Activated T-cell treated with anti-CD3 and anti-CD28 coated beads, Interleukin-2, amount 50 U/mL, for 1 hour (primary cell): Measurements from ENCODE around the gene KIF18A.
"Not testable (repeated sequence)": the region's sequence is repeated elsewhere in the genome, so short reads cannot be mapped to it uniquely, and the experiment has no call there.

Experiments used
- DNase-seq: peaks from one replicate; pipeline ENCODE4 v3.0.0-alpha.2; 2020

Gene KIF18A

DNA sequence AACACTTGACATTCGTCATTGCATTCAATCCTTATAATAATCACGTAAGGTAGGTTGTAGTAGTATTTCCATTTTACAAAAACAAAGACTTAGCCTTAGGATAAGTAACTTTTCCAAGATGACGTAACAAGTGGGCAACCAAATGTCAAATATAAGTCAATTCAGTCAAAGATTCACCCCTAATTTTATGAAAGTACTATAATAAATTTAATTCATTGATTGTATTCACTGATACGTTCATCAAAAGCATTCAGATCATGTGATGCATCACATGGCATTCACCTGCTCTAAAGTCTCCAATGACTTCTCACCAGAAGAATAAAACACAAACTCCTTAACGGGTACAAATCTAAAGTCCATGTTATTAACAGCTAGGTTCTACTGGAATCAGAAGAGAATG, 2.1 kb downstream of the KIF18A start:
- no peak for DNase-seq

DNA sequence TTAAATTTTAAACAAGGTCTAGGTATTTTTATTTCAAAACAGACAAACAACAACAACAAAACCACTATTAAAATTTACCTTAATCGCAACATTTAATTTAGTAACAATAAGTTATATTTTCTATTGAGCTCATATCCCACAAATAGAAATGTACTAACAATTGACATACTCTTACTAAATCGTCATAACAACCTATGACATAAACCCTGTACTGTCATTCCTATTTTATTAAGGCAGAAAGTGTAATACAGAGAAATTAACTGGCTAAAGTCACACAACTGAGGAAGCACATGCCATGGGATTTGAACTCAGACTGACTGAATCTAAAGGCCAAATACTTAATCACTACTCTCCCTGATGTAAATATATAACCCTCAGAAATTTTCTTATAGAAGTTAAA, 3.0 kb downstream of the KIF18A start:
- DNase-seq, result no peak

DNA sequence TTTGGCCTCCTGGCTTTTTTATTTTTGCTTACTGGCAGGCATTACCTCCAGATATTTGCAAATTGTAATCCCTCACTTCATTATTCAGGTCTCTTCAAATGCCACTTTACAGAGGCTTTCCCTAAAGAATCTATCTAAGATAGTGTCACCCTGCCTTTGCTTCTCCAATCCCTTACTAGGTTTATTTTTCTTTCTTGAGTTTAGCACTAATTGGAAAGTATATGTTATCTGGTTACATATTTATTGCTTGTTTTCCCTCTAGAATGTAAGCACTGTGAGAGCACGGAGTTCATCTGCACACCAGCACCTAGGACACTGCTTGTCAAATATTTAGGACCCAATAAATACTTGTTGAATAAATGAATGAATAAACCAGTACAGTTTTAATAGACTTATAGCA, 3.5 kb downstream of the KIF18A start:
- no peak for DNase-seq

DNA sequence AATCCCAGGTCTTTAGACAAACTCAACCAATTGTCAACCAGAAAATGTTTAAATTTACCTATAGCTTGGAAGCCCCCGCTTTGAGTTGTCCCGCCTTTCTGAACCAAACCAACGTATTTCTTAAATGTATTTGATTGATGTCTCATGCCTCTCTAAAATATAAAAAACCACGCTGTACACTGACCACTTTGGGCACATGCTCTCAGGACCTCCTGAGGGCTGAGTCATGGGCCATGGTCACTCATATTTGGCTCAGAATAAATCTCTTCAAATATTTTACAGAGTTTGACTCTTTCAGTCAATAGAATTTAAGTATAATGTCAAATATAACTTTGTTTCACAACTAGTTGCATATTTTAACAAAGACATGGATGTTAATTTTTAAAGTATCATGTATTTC, 5.7 kb downstream of the KIF18A start:
- DNase-seq, result not testable (repeated sequence)

DNA sequence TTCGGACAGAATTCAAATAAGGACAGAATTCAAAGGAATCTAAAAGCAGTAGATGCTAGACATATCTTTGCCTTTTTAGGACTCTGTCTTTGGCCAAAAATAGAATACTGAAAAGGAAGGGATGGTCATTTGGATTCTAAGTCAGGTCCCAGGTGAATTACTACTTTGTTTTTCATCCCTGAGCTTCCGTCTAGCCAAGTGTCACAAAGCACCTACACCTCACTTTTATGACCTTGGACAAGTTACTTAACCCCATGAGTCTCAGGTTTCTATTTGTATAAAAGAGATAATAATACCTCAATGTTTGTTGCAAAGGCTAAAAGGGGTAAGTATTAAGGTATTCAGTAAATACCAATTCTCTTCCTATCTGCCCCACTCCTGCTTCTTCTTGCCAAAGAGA, 7.3 kb downstream of the KIF18A start:
- DNase-seq, result no peak

GRCh38 chr11:28099715-28100114, 8.2 kb downstream of the KIF18A start:
- no peak for DNase-seq

DNA sequence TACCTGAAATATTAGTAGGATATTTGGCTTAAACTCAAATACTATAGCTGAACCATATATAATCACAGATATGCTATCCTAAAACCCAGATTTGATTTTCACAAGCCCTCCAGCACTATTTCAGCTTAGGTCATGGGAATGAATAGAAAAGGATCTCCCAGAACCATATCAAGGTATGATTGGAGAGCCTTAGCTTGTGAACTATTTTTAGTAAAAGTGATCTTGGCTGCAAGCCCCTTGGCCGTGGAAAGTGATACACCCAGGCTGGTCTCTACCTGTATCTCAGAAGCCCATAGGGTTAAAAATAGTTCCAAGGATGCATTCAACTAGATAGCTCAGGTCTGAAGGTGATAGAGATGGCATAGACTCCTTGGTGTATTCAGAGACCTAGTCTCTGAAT, 9.7 kb downstream of the KIF18A start:
- DNase-seq, result no peak

GRCh38 chr11:28092786-28093185, 15.2 kb downstream of the KIF18A start:
- no peak for DNase-seq

DNA sequence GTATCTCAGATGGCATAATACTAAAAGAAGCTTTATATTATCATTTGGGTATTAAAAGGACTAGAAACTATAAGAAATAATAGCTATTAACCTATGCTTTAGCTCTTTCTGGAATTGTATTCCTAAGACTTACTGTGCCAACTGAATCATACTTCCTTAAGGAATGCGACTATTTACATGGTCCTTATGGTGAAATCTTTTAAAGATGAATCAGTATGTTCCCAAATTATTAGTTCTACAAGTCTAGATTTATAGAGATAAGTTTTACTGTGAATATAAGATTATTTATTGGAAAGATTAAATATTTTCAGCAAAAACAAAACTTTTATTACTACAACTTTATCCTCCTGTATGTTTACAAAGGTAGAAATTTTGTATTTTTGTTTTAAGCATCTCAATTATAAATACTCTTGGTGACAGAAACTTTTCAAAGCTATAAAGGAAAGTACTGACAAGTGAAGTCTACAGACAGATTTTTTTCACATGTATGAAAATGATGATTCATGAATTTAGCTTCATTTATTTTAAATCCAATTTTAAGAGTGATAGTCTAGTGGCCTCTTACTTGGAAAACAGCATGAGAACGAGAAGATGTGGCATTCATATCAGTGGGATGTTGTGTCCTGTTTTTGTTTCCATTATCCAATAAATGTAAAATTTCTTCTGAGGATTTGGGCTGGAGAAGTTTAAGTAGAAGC, 17.8 kb downstream of the KIF18A start:
- no peak for DNase-seq

GRCh38 chr11:28089378-28089777, 18.6 kb downstream of the KIF18A start:
- DNase-seq, result no peak

DNA sequence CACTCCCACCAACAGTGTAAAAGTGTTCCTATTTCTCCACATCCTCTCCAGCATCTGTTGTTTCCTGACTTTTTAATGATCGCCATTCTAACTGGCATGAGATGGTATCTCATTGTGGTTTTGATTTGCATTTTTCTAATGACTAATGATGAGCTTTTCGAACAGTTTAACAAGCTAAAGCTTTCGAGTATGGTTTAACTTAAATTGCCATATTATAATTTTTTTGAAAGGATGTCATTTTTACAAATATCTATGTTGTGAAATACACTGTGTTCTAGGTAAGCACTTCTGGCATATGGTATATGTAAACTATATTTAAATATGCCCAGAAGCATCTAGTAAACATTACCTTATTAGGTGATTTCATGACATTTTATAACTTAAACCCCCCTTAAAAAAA, 20.3 kb downstream of the KIF18A start:
- DNase-seq, result not testable (repeated sequence)

DNA sequence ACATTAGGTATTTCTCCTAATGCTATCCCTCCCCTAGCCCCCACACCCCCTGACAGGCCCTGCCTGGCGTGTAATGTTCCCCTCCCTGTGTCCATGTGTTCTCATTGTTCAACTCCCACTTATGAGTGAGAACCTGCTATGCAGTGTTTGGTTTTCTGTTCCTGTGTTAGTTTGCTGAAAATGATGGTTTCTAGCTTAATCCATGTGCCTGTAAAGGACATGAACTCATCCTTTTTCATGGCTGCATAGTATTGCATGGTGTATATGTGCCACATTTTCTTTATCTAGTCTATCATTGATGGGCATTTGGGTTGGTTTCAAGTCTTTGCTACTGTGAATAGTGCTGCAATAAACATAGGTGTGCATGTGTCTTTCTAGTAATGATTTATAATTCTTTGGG, 20.8 kb downstream of the KIF18A start:
- not testable (repeated sequence) for DNase-seq

GRCh38 chr11:28086569-28086968, 21.4 kb downstream of the KIF18A start:
- no peak for DNase-seq

- no peak for DNase-seq
These were observed 24.8 kb downstream of the KIF18A start for GRCh38 chr11:28083118-28083517.

DNA sequence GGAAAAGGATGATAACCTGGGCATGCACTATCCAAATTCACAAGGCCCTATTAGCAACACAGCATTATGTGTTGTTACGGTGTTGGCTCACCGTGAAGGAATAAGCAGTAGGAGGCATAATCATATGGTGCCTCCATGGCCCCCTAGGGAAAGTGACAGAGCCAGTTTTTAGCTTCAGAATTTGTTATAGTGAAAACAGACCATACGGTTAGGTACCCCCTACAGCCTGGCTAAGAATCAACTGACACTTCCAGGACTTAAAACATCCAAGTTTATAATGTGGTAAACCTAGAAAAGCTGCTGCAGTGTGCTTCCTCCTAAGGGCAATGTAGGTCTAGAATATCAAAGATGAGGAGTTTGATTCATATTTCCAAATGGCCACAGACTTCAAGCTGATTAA, 30.4 kb downstream of the KIF18A start:
- DNase-seq, result no peak

GRCh38 chr11:28072321-28072720, 35.6 kb downstream of the KIF18A start:
- no peak for DNase-seq

- no peak for DNase-seq
These were observed 36.7 kb downstream of the KIF18A start for GRCh38 chr11:28071305-28071704.

GRCh38 chr11:28058333-28058732, 49.6 kb downstream of the KIF18A start:
- no peak for DNase-seq

DNA sequence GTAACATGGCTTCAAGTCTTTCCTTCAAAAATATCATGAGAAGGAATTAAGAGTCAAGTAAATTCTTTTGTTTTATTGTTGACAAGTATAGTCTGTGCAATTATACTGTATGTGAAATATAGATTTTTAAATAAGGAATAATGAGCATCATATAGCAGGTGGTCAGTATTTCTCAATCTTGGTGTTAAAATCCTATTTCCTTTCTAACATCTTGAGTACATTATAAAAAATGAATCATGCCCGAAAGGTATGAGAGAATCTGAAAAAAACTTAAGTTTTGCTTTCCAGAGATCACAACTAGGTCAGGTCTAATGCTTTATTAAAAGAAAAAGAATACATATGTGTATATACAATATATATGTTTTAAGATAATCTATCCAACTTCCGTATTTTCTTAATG, 53.1 kb downstream of the KIF18A start:
- DNase-seq, result no peak

GRCh38 chr11:28049338-28050216, 58.4 kb downstream of the KIF18A start:
- DNase-seq, result no peak

DNA sequence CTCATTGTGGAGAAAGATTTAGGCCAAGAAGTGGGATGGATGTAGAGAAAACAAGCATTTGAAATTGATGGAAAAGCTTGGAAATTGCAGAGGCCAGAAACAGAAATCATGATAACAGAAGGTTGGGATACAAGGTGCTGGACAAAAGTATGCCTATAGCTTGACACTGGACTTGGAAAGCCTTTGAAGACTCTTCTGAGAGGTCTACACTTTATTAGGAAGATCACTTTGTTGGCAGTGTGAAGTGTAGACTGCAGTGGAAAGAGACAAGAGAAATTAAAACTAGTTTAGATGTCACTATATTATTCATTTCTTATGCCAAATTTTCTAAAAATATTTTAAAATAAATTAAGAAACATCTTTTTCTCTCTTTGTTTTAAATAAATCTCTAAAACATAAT, 59.1 kb downstream of the KIF18A start:
- no peak for DNase-seq

- DNase-seq, result no peak
These were observed 63.8 kb downstream of the KIF18A start for GRCh38 chr11:28043930-28044709.

DNA sequence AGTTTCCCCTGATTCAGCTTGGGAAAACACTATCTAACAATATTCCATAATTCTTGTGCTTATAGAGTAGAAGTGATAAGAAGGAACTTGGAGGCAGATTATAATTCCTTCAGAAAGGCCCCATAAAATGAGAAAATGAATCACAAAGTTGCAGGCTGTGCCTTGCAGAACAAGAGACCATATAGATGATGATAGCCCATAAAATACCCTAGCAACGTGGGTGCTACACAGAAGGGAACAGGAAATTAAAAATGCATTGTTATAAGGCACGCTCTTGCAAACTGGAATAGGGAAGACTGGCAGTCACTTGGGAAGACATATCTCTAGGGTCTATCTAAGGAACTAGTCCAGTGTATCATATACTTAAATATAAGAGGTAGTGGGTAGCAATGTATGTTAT, 67.6 kb downstream of the KIF18A start:
- DNase-seq, result no peak

- no peak for DNase-seq
These were observed 69.2 kb downstream of the KIF18A start for GRCh38 chr11:28038775-28039174.
